ENCODE data around the gene RGS12. TPM values are rescaled to one million over a fixed set of nuclear protein-coding genes. Genes with fewer than 3 reads are reported as not detected.

The RGS12 gene
- total RNA-seq, 1 donor from 2014 or later, result 64.8 TPM

DNA sequence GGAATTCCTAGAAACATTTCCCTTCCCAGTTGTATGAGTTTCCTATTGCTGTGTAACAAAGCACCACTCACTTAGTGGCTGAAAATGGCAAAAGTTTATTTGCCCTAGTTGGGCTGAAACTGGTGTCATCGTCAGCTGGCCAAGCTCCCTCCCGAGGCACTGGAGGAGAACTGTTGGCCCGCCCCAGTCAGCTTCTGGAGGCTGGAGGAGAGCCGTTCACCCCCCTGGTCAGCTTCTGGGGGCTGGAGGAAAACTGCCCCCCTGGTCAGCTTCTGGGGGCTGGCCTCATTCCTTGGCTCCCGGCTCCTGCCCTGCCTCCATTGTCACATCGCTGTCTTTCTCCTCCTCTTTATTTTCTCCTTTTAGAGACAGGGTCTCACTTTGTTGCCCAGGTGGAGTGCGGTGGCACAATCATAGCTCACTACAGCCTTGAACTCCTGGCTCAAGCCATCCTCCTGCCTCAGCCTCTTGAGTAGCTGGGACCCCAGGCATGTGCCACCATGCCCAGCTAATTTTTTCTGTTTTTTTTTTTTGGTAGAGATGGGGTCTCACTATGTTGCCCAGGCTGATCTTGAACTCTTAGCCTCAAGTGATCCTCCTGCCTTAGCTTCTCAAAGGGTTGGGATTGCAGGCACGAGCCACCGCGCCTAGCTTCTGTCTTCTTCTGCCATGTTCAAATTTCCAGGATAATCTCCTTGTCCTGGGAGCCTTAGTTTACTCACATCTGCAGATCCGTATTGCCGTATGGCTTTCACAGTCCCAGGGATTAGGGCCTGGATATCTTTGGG lies 3.2 kb downstream of the RGS12 start:
- no peak overlapping the region for H3K4me3 ChIP-seq
- no peak overlapping the region for H3K27ac ChIP-seq
- H3K36me3 ChIP-seq, result no peaks in the 10 kb centered on the region
- TF ChIP-seq POLR2AphosphoS5 (IDR thresholded peaks at IDR 0.05; ENCODE audit: insufficient read depth in 1 of 2, low read depth in 1 of 2) (no peak), POLR2A (IDR thresholded peaks at IDR 0.05) (no peak)
- TF ChIP-seq, protein P1, sequence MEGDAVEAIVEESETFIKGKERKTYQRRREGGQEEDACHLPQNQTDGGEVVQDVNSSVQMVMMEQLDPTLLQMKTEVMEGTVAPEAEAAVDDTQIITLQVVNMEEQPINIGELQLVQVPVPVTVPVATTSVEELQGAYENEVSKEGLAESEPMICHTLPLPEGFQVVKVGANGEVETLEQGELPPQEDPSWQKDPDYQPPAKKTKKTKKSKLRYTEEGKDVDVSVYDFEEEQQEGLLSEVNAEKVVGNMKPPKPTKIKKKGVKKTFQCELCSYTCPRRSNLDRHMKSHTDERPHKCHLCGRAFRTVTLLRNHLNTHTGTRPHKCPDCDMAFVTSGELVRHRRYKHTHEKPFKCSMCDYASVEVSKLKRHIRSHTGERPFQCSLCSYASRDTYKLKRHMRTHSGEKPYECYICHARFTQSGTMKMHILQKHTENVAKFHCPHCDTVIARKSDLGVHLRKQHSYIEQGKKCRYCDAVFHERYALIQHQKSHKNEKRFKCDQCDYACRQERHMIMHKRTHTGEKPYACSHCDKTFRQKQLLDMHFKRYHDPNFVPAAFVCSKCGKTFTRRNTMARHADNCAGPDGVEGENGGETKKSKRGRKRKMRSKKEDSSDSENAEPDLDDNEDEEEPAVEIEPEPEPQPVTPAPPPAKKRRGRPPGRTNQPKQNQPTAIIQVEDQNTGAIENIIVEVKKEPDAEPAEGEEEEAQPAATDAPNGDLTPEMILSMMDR (IDR thresholded peaks at IDR 0.05), result no peak
- no peaks in the 10 kb centered on the region for H3K9me3 ChIP-seq
- peak; percentile 56 to 61 for DNase-seq (ENCODE audit: extremely low spot score in 2 of 2)
- peaks cover 41% of the 10 kb centered on the region for H3K4me1 ChIP-seq
- intact Hi-C loops (cut with DNase I), result loop anchor here (10.0 kb wide), 1 partner anchor 91 kb away; no protein-coding TSS in a partner anchor
- no peaks in the 10 kb centered on the region for H3K27me3 ChIP-seq

DNA sequence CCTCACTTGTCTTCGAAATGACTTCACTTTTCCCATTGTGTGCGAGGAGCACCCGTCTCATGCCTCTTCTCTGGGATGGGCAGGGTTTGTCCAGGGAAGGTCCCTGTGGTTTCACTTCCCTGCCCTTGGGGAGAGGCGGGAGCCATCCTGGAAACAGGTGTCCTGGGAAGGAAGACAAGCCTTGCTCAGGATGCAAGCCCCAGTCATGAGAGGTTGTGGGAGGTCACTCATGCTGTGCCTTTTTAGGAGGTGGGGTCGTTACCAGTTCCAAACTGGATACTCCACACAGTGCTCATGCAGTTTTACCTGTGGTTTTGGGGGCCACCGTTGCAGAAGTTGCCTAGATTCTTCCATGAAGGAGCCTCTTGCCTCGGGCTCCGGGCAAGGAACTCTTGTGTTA lies 3.8 kb downstream of the RGS12 start:
- H3K4me1 ChIP-seq, result peaks cover 36% of the 10 kb centered on the region
- peak in 1 of 2 donors; percentile 79 for DNase-seq (ENCODE audit: extremely low spot score in 2 of 2)

DNA sequence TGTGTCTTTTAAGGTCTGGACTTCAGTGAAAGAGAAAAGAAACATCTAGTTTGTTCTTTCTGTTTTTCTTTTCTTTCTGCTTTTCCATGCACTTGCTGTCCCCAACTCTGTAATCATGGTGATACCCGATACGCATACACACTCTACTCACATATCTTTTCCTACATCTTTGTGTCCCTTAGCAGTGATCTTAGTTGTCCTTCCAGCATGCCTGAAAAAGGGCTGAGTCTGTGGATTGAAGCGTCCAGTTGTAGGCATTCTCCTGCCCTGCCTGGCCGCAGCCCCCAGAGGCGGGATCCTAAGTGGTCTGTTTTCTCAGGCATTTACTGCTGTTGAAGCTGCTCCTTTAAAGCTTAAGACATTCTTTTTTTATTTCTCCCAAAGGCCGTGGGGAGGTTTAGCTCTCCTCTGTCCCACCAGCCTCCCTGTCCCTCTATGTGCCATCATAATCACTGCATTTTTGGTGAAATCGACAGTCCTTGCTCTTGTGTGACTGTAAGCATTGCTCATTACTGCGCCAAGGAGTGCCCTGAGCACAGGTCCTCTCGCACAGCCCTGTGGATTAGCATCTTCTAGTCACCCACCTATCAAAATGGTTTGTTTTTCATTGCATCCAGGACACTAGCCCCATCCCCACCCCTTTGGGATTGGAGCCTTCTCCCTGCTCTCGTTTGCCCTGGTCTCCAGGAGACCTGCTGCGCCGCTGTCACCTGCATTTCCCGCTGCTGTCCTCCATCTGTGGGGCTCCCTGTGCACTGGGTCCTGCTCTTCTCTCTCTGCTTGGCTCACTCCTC lies 4.4 kb downstream of the RGS12 start:
- Histone ChIP-seq H3K27me3 (no peaks in the 10 kb centered on the region), H3K36me3 (no peaks in the 10 kb centered on the region), H3K27ac (no peak overlapping the region), H3K9me3 (no peaks in the 10 kb centered on the region), H3K4me3 (no peak overlapping the region), H3K4me1 (peaks cover 38% of the 10 kb centered on the region)
- intact Hi-C loops (cut with DNase I), result loop anchor here (10.0 kb wide), 1 partner anchor 92 kb away; no protein-coding TSS in a partner anchor
- peak in 1 of 2 donors; percentile 82 for DNase-seq (ENCODE audit: extremely low spot score in 2 of 2)
- TF ChIP-seq, protein P1 (IDR thresholded peaks at IDR 0.05), result no peak
- TF ChIP-seq POLR2A (IDR thresholded peaks at IDR 0.05), result no peak
- TF ChIP-seq POLR2AphosphoS5 (IDR thresholded peaks at IDR 0.05; ENCODE audit: insufficient read depth in 1 of 2, low read depth in 1 of 2), result no peak

More for the DNA sequence above, 3.8 kb downstream of the RGS12 start:
- intact Hi-C loops (cut with DNase I), result loop anchor here (10.0 kb wide), 1 partner anchor 92 kb away; no protein-coding TSS in a partner anchor
- Histone ChIP-seq H3K27me3 (no peaks in the 10 kb centered on the region), H3K27ac (no peak overlapping the region), H3K4me3 (no peak overlapping the region), H3K9me3 (no peaks in the 10 kb centered on the region), H3K36me3 (no peaks in the 10 kb centered on the region)
- TF ChIP-seq POLR2A (IDR thresholded peaks at IDR 0.05) (no peak), POLR2AphosphoS5 (IDR thresholded peaks at IDR 0.05; ENCODE audit: insufficient read depth in 1 of 2, low read depth in 1 of 2) (no peak)
- TF ChIP-seq, protein P1 (IDR thresholded peaks at IDR 0.05), result no peak

DNA sequence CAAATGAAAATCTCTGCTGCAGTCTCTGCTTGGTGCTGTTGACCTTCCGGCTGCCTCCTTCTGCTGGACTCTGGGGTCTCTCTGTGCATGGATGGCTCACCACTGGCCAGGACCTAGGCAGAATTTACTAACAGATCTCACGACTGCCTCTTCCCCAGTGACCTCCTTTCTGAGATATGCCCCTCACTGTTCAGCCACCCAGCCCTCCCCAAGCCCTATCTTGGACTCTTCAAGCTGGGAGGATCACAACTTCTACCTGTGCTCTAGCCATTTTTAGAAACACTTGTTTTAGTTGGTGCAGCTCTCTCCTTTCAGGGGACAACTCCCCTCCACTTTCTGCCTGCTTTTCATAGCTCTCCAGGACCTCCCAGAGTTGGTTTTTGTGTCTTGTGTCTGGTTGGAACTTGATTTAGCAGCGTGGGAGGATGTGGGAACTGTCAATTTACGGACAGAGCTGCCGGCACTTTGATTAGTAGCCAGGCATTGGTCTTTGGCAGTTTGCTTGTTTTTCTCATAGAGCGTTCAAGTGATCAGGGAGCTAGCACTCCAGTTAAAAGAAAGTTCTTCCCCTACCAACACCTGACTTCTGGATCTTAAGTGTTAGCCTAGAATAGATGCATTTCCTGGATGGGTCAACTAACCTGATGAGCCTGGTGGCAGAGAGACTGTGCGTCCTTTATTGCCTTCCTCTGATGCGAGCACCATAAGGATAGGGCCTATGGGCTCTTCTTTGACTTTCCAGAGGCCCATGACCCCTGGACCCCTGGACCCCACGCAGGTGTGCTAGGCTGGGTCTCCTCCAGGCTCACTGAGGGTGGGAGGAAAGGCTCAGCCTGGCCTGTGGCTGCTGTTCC lies 6.5 kb downstream of the RGS12 start:
- DNase-seq (ENCODE audit: extremely low spot score in 2 of 2), result no peak
- Histone ChIP-seq H3K27me3 (no peaks in the 10 kb centered on the region), H3K27ac (no peak overlapping the region), H3K36me3 (no peaks in the 10 kb centered on the region), H3K9me3 (no peaks in the 10 kb centered on the region), H3K4me3 (no peak overlapping the region), H3K4me1 (peaks cover 41% of the 10 kb centered on the region)
- TF ChIP-seq, protein P1 (IDR thresholded peaks at IDR 0.05), result no peak
- TF ChIP-seq POLR2A (IDR thresholded peaks at IDR 0.05) (no peak), POLR2AphosphoS5 (IDR thresholded peaks at IDR 0.05; ENCODE audit: insufficient read depth in 1 of 2, low read depth in 1 of 2) (no peak)
- intact Hi-C loops (cut with DNase I), result loop anchor here (10.0 kb wide), 1 partner anchor 95 kb away; no protein-coding TSS in a partner anchor

All from vagina (tissue), 2 donors.